ENCODE measurements around the gene EIF4G1. TPM values are rescaled to one million over a fixed set of nuclear protein-coding genes. Genes with fewer than 3 reads are reported as not detected.

The EIF4G1 gene
- total RNA-seq, 4 donors from 2014 or later: 133 to 269 (median 170) TPM

DNA sequence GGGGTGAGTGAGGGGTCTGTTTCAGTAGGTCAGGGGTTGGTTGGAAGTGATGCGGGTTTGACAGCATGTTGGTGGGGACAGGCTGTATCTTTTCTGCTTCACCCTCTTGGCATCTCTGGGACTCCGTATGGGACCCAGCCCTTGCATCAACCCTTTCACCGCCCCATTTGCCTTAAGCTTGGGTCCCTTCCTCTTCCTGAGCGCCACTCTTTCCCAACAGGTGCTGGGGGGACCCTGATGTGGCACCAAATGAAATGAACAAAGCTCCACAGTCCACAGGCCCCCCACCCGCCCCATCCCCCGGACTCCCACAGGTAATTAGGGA is 1.1 kb downstream of the EIF4G1 start:
- intact Hi-C loops (cut with DNase I; ENCODE audit: low total_unique reads): loop anchor here (10.0 kb wide), 1 partner anchor 131 kb away; the partner anchor contains the start of gene ABCF3

DNA sequence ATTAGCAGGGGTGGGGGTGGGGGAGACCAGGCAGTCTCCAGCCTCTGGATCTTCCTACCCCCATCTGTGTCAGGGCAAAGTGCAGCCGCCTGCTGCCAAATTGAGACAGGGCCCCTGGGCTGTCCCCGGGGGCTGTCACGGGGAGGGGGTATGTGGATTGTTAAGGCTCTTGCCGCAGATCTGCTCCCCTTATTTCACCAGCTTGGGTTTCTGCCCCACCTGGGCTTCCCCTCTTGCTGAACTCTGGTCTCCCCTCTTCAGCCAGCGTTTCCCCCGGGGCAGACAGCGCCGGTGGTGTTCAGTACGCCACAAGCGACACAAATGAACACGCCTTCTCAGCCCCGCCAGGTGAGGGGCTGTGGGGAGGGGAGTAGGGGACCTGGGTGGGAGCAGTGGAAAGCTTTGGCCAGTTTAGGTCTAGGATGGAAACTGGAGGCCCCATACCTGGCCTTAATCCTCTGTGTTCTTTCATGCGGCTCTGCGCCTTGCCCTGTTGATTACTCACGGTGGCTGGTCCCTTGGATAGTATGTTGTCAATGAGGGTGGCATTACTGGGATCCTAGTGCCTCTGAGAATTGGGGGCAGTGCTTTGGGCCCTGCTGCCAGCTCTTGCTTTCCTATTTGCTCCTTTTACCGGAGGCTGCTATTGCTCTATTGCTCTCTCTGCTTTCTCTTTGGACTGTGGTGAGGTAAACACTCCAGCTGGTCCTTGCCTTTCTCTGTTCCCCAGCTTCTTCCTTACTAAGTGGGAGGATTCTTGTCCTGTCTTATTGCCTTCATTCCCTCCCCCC is 1.7 kb downstream of the EIF4G1 start:
- no peak for DNase-seq
- Histone ChIP-seq H3K4me3 (peak overlapping the region; percentile 59 to 86), H3K9me3 (no peaks in the 10 kb centered on the region), H3K27ac (peak overlapping the region; percentile 94 to 97), H3K4me1 (peaks cover 0 to 21% of the 10 kb centered on the region in 2 donors), H3K36me3 (no peaks in the 10 kb centered on the region), H3K27me3 (no peaks in the 10 kb centered on the region)
- intact Hi-C loops (cut with DNase I; ENCODE audit: low total_unique reads): loop anchor here (10.0 kb wide), 1 partner anchor 131 kb away; the partner anchor contains the start of gene ABCF3
- TF ChIP-seq, protein P1, sequence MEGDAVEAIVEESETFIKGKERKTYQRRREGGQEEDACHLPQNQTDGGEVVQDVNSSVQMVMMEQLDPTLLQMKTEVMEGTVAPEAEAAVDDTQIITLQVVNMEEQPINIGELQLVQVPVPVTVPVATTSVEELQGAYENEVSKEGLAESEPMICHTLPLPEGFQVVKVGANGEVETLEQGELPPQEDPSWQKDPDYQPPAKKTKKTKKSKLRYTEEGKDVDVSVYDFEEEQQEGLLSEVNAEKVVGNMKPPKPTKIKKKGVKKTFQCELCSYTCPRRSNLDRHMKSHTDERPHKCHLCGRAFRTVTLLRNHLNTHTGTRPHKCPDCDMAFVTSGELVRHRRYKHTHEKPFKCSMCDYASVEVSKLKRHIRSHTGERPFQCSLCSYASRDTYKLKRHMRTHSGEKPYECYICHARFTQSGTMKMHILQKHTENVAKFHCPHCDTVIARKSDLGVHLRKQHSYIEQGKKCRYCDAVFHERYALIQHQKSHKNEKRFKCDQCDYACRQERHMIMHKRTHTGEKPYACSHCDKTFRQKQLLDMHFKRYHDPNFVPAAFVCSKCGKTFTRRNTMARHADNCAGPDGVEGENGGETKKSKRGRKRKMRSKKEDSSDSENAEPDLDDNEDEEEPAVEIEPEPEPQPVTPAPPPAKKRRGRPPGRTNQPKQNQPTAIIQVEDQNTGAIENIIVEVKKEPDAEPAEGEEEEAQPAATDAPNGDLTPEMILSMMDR (IDR thresholded peaks at IDR 0.05): no peak
- no peak for TF ChIP-seq POLR2A (IDR thresholded peaks at IDR 0.05)

More for the DNA sequence above, 1.1 kb downstream of the EIF4G1 start:
- TF ChIP-seq, protein P1 (IDR thresholded peaks at IDR 0.05): no peak
- TF ChIP-seq POLR2A (IDR thresholded peaks at IDR 0.05): no peak
- Histone ChIP-seq H3K4me1 (peaks cover 0 to 21% of the 10 kb centered on the region in 2 donors), H3K9me3 (no peaks in the 10 kb centered on the region), H3K4me3 (peak overlapping the region; percentile 59 to 86), H3K36me3 (no peaks in the 10 kb centered on the region), H3K27me3 (no peaks in the 10 kb centered on the region), H3K27ac (peak overlapping the region; percentile 94 to 97)
- DNase-seq: no peak

DNA sequence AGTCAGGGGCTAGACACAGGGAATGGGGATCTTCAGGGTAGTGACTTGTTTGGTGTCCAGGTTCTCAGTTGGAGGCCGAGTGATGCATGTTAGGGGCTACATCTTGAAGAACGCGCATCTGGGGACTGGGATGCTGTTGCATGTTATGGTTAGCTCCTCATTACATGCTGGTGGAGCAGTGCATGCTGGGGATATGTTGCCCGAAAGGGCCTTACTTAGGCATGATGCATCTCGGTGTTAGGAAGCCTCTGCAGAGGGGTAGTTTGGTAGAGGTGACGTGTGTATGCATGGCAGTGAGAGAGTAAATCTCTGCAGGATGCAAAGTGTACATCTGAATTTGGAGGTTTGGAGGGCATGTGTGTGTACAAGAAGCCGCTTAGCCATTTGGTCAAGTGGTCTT is 2.4 kb downstream of the EIF4G1 start:
- H3K36me3 ChIP-seq: no peaks in the 10 kb centered on the region
- H3K4me3 ChIP-seq: no peak overlapping the region
- H3K4me1 ChIP-seq: peaks cover 0 to 21% of the 10 kb centered on the region in 2 donors
- intact Hi-C loops (cut with DNase I; ENCODE audit: low total_unique reads): loop anchor here (10.0 kb wide), 1 partner anchor 132 kb away; the partner anchor contains the start of gene ABCF3
- no peaks in the 10 kb centered on the region for H3K27me3 ChIP-seq
- peak overlapping the region; percentile 94 to 97 for H3K27ac ChIP-seq
- H3K9me3 ChIP-seq: no peaks in the 10 kb centered on the region
- no peak for DNase-seq
- no peak for TF ChIP-seq POLR2A (IDR thresholded peaks at IDR 0.05)
- TF ChIP-seq, protein P1 (IDR thresholded peaks at IDR 0.05): no peak

DNA sequence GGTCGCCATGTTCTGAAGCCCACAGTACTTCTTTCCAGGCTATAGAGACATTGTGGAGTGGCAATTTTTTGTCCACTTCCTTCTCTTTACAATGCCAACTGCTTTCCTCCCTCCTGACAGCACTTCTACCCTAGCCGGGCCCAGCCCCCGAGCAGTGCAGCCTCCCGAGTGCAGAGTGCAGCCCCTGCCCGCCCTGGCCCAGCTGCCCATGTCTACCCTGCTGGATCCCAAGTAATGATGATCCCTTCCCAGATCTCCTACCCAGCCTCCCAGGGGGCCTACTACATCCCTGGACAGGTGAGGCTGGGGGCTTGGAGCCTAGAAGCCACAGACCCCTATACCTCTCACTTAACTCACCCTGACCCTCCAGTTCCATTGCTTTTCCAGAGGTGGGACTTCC is 2.8 kb downstream of the EIF4G1 start:
- no peak for DNase-seq
- Histone ChIP-seq H3K36me3 (no peaks in the 10 kb centered on the region), H3K4me3 (no peak overlapping the region), H3K27me3 (no peaks in the 10 kb centered on the region), H3K27ac (peak overlapping the region in 1 of 2 donors; percentile 8), H3K9me3 (no peaks in the 10 kb centered on the region), H3K4me1 (peaks cover 0 to 21% of the 10 kb centered on the region in 2 donors)
- TF ChIP-seq, protein P1 (IDR thresholded peaks at IDR 0.05): no peak
- TF ChIP-seq POLR2A (IDR thresholded peaks at IDR 0.05): no peak
- intact Hi-C loops (cut with DNase I; ENCODE audit: low total_unique reads): loop anchor here (10.0 kb wide), 1 partner anchor 132 kb away; the partner anchor contains the start of gene ABCF3

DNA sequence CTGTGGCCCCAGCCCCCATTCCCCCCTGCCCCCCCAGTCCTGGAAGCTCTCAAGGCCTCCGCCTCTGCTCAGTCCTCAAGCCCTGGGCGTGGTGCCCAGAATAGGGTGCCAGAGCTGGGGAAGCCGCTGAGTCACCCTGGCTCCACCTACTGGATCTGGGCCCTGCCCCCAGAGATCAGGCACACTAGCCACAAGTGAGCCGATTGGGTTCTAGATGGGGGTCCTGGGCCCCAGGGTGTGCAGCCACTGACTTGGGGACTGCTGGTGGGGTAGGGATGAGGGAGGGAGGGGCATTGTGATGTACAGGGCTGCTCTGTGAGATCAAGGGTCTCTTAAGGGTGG is 5.7 kb downstream of the EIF4G1 start:
- Histone ChIP-seq H3K9me3 (no peaks in the 10 kb centered on the region), H3K36me3 (no peaks in the 10 kb centered on the region), H3K4me1 (peaks cover 0 to 21% of the 10 kb centered on the region in 2 donors), H3K4me3 (no peak overlapping the region), H3K27me3 (no peaks in the 10 kb centered on the region), H3K27ac (peak overlapping the region; percentile 84 to 86)
- TF ChIP-seq, protein P1 (IDR thresholded peaks at IDR 0.05): no peak
- TF ChIP-seq POLR2A (IDR thresholded peaks at IDR 0.05): no peak
- intact Hi-C loops (cut with DNase I; ENCODE audit: low total_unique reads): no loop called here
- peak; percentile 97 for DNase-seq

Data from uterus (tissue), 4 donors.